Measurements from ENCODE around the gene KNCN.

The KNCN gene

DNA sequence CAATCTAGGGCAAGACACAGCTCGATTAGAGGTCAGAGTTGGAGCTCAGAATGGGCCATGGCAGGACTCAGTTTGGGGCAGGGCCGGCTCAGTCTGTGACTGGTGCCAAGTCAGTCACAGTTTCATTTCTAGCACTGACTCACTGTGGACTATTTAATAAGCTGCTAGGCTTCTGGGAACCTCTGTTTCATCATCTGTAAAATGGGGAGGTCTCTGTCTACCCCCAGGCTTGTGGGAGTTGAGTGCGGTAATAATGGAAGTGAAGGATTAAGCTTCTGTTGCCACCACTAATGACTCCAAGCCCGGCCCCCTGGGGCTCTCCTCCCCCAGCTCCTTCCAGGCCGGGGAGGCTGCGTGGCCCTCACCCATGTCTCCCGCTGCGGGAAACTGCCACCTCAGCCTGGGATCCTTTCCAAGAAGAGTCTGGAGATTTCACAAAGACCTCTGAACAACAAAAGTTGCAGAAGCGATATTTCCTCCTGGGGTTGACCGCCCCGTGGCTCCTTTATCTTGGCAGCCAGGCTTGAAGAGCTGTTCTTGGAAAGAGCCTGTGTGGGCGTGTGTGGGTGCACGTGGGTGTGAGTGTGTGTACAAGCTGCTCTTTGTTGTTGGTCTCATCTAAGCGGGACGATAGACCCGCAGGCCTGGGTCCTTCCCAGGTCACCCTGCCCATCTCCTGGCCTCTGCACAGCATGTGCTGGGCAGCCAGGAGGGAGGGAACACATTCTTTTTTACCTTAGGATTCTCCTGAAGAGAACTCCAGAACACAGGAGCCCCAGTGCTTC, 29.1 kb downstream of the KNCN start:
- H3K79me2 ChIP-seq (ENCODE audit: low read length), result no peaks in the 10 kb centered on the region
- H2AFZ ChIP-seq (ENCODE audit: low read length), result no peak overlapping the region
- H4K20me1 ChIP-seq (ENCODE audit: insufficient read depth, low read length), result no peaks in the 10 kb centered on the region
- no peaks in the 10 kb centered on the region for H3K9me3 ChIP-seq (replicated peaks; ENCODE audit: insufficient read depth, low read length)
- H3K4me3 ChIP-seq (ENCODE audit: low read length), result no peak overlapping the region
- no peaks in the 10 kb centered on the region for H3K9me2 ChIP-seq (replicated peaks; ENCODE audit: insufficient read depth, low read length)
- H3K9ac ChIP-seq (ENCODE audit: low read length), result no peak overlapping the region
- no peaks in the 10 kb centered on the region for H3K36me3 ChIP-seq (replicated peaks; ENCODE audit: insufficient read depth, low read length)
- no peaks in the 10 kb centered on the region for H3K4me1 ChIP-seq (ENCODE audit: low read length)
- no peak for TF ChIP-seq EZH2 (optimal IDR thresholded peaks at IDR 0.05; ENCODE audit: low read depth, low read length)
- TF ChIP-seq EZH2phosphoT487 (IDR thresholded peaks at IDR 0.05; ENCODE audit: low read length), result no peak
- no peak overlapping the region for H3K4me2 ChIP-seq (ENCODE audit: low read depth, low read length)
- no peaks in the 10 kb centered on the region for H3F3A ChIP-seq (ENCODE audit: insufficient read depth, low read length)
- DNase-seq, result no peak
- H3K27ac ChIP-seq (ENCODE audit: low read length), result no peak overlapping the region
- H3K27me3 ChIP-seq (replicated peaks; ENCODE audit: insufficient read depth, low read length), result peaks cover 7% of the 10 kb centered on the region

DNA sequence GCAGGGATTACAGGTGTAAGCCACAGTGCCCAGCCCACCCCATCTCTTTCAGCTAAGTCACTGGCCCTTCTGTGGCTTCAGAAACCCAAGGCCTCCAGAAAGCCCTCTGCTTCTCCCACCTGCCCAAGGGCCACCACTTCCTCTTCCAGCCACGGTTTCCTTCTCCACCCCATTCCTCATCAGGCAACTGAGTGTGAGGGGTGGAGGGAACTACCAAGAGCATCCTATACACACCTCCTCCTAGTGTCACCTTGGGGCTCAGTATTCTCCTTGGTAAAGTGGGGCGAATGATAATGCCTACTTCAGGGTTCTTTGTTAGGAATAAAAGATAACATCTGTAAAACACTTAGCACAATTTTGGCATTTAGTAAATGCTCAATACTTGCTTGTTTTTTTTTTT, 30.0 kb downstream of the KNCN start:
- Histone ChIP-seq H3F3A (ENCODE audit: insufficient read depth, low read length) (no peaks in the 10 kb centered on the region), H3K4me3 (ENCODE audit: low read length) (no peak overlapping the region), H3K27me3 (replicated peaks; ENCODE audit: insufficient read depth, low read length) (no peaks in the 10 kb centered on the region; the same call in 1 of the 2 replicates), H3K9ac (ENCODE audit: low read length) (no peak overlapping the region), H3K79me2 (ENCODE audit: low read length) (no peaks in the 10 kb centered on the region), H3K27ac (ENCODE audit: low read length) (no peak overlapping the region), H3K9me2 (replicated peaks; ENCODE audit: insufficient read depth, low read length) (no peaks in the 10 kb centered on the region), H3K4me2 (ENCODE audit: low read depth, low read length) (no peak overlapping the region), H3K36me3 (replicated peaks; ENCODE audit: insufficient read depth, low read length) (no peaks in the 10 kb centered on the region), H3K9me3 (replicated peaks; ENCODE audit: insufficient read depth, low read length) (no peaks in the 10 kb centered on the region), H3K4me1 (ENCODE audit: low read length) (peaks cover 4% of the 10 kb centered on the region; the same call in 1 of the 2 replicates), H4K20me1 (ENCODE audit: insufficient read depth, low read length) (no peaks in the 10 kb centered on the region), H2AFZ (ENCODE audit: low read length) (no peak overlapping the region)
- no peak for TF ChIP-seq EZH2 (optimal IDR thresholded peaks at IDR 0.05; ENCODE audit: low read depth, low read length)
- TF ChIP-seq EZH2phosphoT487 (IDR thresholded peaks at IDR 0.05; ENCODE audit: low read length), result no peak
- no peak for TF ChIP-seq CTCF (IDR thresholded peaks at IDR 0.05; ENCODE audit: low read length)
- DNase-seq, result no peak

- Histone ChIP-seq H3K27me3 (replicated peaks; ENCODE audit: insufficient read depth, low read length) (no peaks in the 10 kb centered on the region), H3K9me3 (replicated peaks; ENCODE audit: insufficient read depth, low read length) (no peaks in the 10 kb centered on the region), H4K20me1 (ENCODE audit: insufficient read depth, low read length) (no peaks in the 10 kb centered on the region), H3K9me2 (replicated peaks; ENCODE audit: insufficient read depth, low read length) (no peaks in the 10 kb centered on the region), H3F3A (ENCODE audit: insufficient read depth, low read length) (no peaks in the 10 kb centered on the region), H3K4me1 (ENCODE audit: low read length) (peaks cover 6% of the 10 kb centered on the region; the same call in 1 of the 2 replicates), H3K4me2 (ENCODE audit: low read depth, low read length) (no peak overlapping the region), H3K27ac (ENCODE audit: low read length) (no peak overlapping the region), H2AFZ (ENCODE audit: low read length) (no peak overlapping the region), H3K9ac (ENCODE audit: low read length) (no peak overlapping the region), H3K4me3 (ENCODE audit: low read length) (no peak overlapping the region), H3K36me3 (replicated peaks; ENCODE audit: insufficient read depth, low read length) (no peaks in the 10 kb centered on the region), H3K79me2 (ENCODE audit: low read length) (no peaks in the 10 kb centered on the region)
- TF ChIP-seq CTCF (IDR thresholded peaks at IDR 0.05; ENCODE audit: low read length), result no peak
- no peak for TF ChIP-seq EZH2phosphoT487 (IDR thresholded peaks at IDR 0.05; ENCODE audit: low read length)
- no peak for TF ChIP-seq EZH2 (optimal IDR thresholded peaks at IDR 0.05; ENCODE audit: low read depth, low read length)
- DNase-seq, result no peak
Observed at GRCh38 chr1:46520063-46520911, 31.2 kb downstream of the KNCN start.
